K562 (cell line): Measurements from ENCODE around the gene CCDC69. TPM values are rescaled to one million over a fixed set of nuclear protein-coding genes. Genes with fewer than 3 reads are reported as not detected.

Experiments used
- ATAC-seq: fragments of 200-7000 bp; cut with Tn5 transposase; 3 replicates; pipeline ENCODE4 v1.9.1; 2020; ENCODE audit warnings: moderate library complexity
- BruUV-seq: library from RNA; stranded (reverse); fragments of 400-500 nt; replicated peaks from 2 replicates; lab custom pipeline; 2021; lab: Mats Ljungman, UMichigan
- CTCF ChIA-PET: fragments of 300-600 bp; formaldehyde crosslinking; extraction: SDS; loops from one replicate; lab custom pipeline; 2021; ENCODE audit warnings: low intra/inter-chr PET ratio; lab: Yijun Ruan, JAX
- POLR2A ChIA-PET: fragments of 300-600, 350-650 bp; sonication (Branson Sonifier 250); formaldehyde crosslinking; extraction: SDS; loops from one replicate; lab custom pipeline; 2021; ENCODE audit warnings: antibody characterized with exemption, inconsistent platforms; lab: Yijun Ruan, JAX
- DNase-seq, 4 experiments: peaks; one replicate each; pipeline versions ENCODE4 v3.0.0 to v3.0.0-alpha.2; 2011 to 2018; ENCODE audit warnings: low spot score in 3 of 4, mixed read lengths in 3 of 4; ENCODE audit errors: extremely low read depth in 1 of 4
- FAIRE-seq: peaks from 2 replicates; lab custom pipeline; 2011; peaks lifted over from hg19 to GRCh38; lab: Jason Lieb, UNC
- H2AFZ ChIP-seq: 2 replicates; pipeline ENCODE4 v1.6.0; 2011; ENCODE audit warnings: low read depth, low read length, control low read depth, inconsistent platforms
- H3K27ac ChIP-seq: fragments of 200-600 bp; 3 replicates; pipeline ENCODE4 v1.8.0; 2011; ENCODE audit warnings: low read depth, mild to moderate bottlenecking, control low read depth, inconsistent platforms, low read length, moderate library complexity, mixed read lengths; ENCODE audit errors: extremely low read depth
- H3K27me3 ChIP-seq, 2 experiments: fragments of 300-600 bp in 1 of 2; 2 replicates in 1 of 2; 3 replicates in 1 of 2; pipeline versions ENCODE4 v1.6.0 to v1.8.0; 2011; ENCODE audit warnings: inconsistent platforms in 2 of 2, low read length in 2 of 2, mild to moderate bottlenecking in 1 of 2, mixed read lengths in 1 of 2, moderate library complexity in 1 of 2; ENCODE audit not compliant: control insufficient read depth in 2 of 2, insufficient read depth in 2 of 2
- H3K36me3 ChIP-seq: fragments of 300-600 bp; 3 replicates; pipeline ENCODE4 v1.8.0; 2011; ENCODE audit warnings: mild to moderate bottlenecking, low read length, inconsistent platforms; ENCODE audit not compliant: control insufficient read depth, insufficient read depth
- H3K4me1 ChIP-seq, 2 experiments: fragments of 200-600 bp in 1 of 2; replicated peaks in 1 of 2; 2 replicates in 1 of 2; 3 replicates in 1 of 2; pipeline versions ENCODE4 v1.5.1 to v1.8.0; 2011; ENCODE audit warnings: inconsistent platforms in 2 of 2, low read length in 2 of 2, mild to moderate bottlenecking in 1 of 2, mixed read lengths in 1 of 2, moderate library complexity in 1 of 2; ENCODE audit not compliant: control insufficient read depth in 2 of 2, insufficient read depth in 2 of 2
- H3K4me2 ChIP-seq: 2 replicates; pipeline ENCODE4 v1.6.1; 2011; ENCODE audit warnings: low read length, control low read depth, inconsistent platforms, mixed read lengths; ENCODE audit not compliant: insufficient read depth
- H3K4me3 ChIP-seq: fragments of 200-600 bp; sonication (generic), shearing (Covaris generic); 2 replicates; pipeline ENCODE4 v1.5.1; 2016; ENCODE audit warnings: control low read depth, inconsistent platforms
- H3K79me2 ChIP-seq: fragments of 200-600 bp; 3 replicates; pipeline ENCODE4 v1.8.0; 2011; ENCODE audit warnings: low read length, inconsistent platforms; ENCODE audit not compliant: control insufficient read depth, insufficient read depth
- H3K9ac ChIP-seq, 2 experiments: 2 replicates each; pipeline versions ENCODE4 v1.6.0 to v1.6.1; 2011; ENCODE audit warnings: low read depth in 2 of 2, low read length in 2 of 2, control low read depth in 1 of 2, inconsistent platforms in 1 of 2, mild to moderate bottlenecking in 1 of 2, mixed read lengths in 1 of 2; ENCODE audit not compliant: insufficient read depth in 1 of 2
- H3K9me1 ChIP-seq: one replicate; pipeline ENCODE4 v1.6.0; 2011; ENCODE audit warnings: inconsistent platforms, mild to moderate bottlenecking, low read length, moderate library complexity; ENCODE audit not compliant: control insufficient read depth, insufficient read depth
- H3K9me3 ChIP-seq: replicated peaks from 2 replicates; pipeline ENCODE4 v1.5.1; 2011; ENCODE audit warnings: low read depth, low read length, inconsistent platforms; ENCODE audit not compliant: control insufficient read depth, insufficient read depth
- H4K20me1 ChIP-seq: replicated peaks from 2 replicates; pipeline ENCODE4 v1.6.1; 2011; ENCODE audit warnings: low read length, inconsistent platforms, mixed read lengths; ENCODE audit not compliant: control insufficient read depth, insufficient read depth
- EWSR1 ChIP-seq: fragments of 450-650 bp; IDR thresholded peaks from 2 replicates; pipeline ENCODE4 v1.6.1; 2018; ENCODE audit warnings: borderline replicate concordance, mild to moderate bottlenecking, low read depth, moderate library complexity; ENCODE audit not compliant: partially characterized antibody
- HDAC1 ChIP-seq, 2 experiments: fragments of 450-650 bp; IDR thresholded peaks; 2 replicates each; pipeline ENCODE4 v1.6.1; 2016 to 2017; ENCODE audit warnings: inconsistent platforms in 1 of 2, mild to moderate bottlenecking in 1 of 2, moderate library complexity in 1 of 2
- NFYB ChIP-seq: IDR thresholded peaks from 2 replicates; pipeline ENCODE4 v1.6.1; 2011; ENCODE audit warnings: mild to moderate bottlenecking, moderate library complexity; ENCODE audit not compliant: insufficient read length; ENCODE audit errors: extremely low read depth
- NR4A1 ChIP-seq, 2 experiments: fragments of 250-450 bp in 1 of 2; fragments of 450-650 bp in 1 of 2; sonication (Bioruptor Pico) in 1 of 2; IDR thresholded peaks; 2 replicates each; pipeline versions ENCODE4 v1.4.0 to v1.6.1; 2016 to 2020; ENCODE audit warnings: mild to moderate bottlenecking in 2 of 2, missing compliant biosample characterization in 1 of 2, missing genetic modification characterization in 1 of 2, moderate library complexity in 1 of 2
- ZBTB49 ChIP-seq: sonication (generic); formaldehyde crosslinking; IDR thresholded peaks from 2 replicates; pipeline ENCODE4 v1.8.0; 2022; ENCODE audit warnings: missing genetic modification reagents, mild to moderate bottlenecking, borderline replicate concordance
- WGBS: fragments of 100-300 bp; shearing (Covaris generic); methylation state at CpG from one replicate; pipeline ENCODE4 v1.1.6; 2016; ENCODE audit warnings: low coverage, mixed read lengths; ENCODE audit not compliant: insufficient coverage; ENCODE audit errors: missing lambda C conversion rate; 5-methylcytosine and 5-hydroxymethylcytosine counted together
- in situ Hi-C: fragments of 300-500 bp; cut with MboI; formaldehyde crosslinking; loops from 4 replicates; pipeline ENCODE4 v1.15.0; 2018; ENCODE audit warnings: inconsistent platforms, mixed read lengths
- intact Hi-C: fragments of 100-400 bp; cut with micrococcal nuclease; formaldehyde crosslinking; loops from 2 replicates; pipeline ENCODE4 v1.14.2; 2022
- polyA plus RNA-seq, 8 experiments: library from polyadenylated mRNA; depleted of rRNA in 4 of 8; stranded (reverse) in 5 of 8; unstranded in 3 of 8; fragments of >200 nt; fragmentation: Nextera tagmentation in 2 of 8; fragmentation: Illumina TruSeq in 1 of 8; extraction: Ambion mirVana in 2 of 8; extraction: Trizol in 1 of 8; gene quantifications; 2 replicates each; pipeline versions ENCODE4 v1.2.1 to v1.2.3, GENCODE V29; 2011 to 2014; ENCODE audit warnings: inconsistent platforms in 1 of 8, missing spikeins in 1 of 8
- total RNA-seq, 7 experiments: library from RNA; depleted of rRNA in 6 of 7; stranded (reverse); fragments of >200 nt in 6 of 7; fragmentation: Illumina TruSeq in 2 of 7; extraction: Trizol in 2 of 7; gene quantifications; 2 replicates each; pipeline versions ENCODE4 v1.2.1 to v1.2.3, GENCODE V29; 2011 to 2021; ENCODE audit warnings: low replicate concordance in 1 of 7
- TF ChIP-seq, protein P1 (sequence below): sonication (generic); formaldehyde crosslinking; IDR thresholded peaks from 2 replicates; pipeline ENCODE4 v1.8.1; 2023; ENCODE audit warnings: mild to moderate bottlenecking, missing genetic modification reagents

The CCDC69 gene
- total and polyA plus RNA-seq, 9 of the 15 experiments (the other 6 are each of a cell fraction or from before 2014, with no cell fraction given) = 0.65 to 12.2 (median 7.6) TPM

DNA sequence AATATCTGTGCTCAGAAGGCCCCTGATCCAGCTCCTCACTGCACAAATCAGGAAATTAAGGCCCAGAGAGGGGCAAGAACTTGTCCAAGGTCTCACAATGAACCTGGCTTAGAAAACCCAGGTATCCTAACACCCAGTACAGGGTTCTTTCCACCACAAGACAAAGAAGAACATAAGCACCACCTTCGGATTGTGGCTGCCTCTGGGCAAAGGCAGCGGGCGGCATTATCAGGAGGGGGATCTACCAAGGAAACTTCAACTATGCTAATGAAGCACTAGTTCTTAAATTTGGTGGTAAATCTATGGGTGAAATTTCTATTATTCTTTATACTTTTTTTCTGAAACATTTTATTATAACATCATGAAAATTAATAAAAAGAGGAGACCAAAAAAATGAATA lies 84.2 kb downstream of the CCDC69 start:
- TF ChIP-seq NR4A1 (CRISPR knock-in tag; IDR thresholded peaks at IDR 0.05) = no peak
- no peak for TF ChIP-seq NR4A1 (tag; IDR thresholded peaks at IDR 0.05)
- no peak for TF ChIP-seq ZBTB49 (CRISPR knock-in tag)
- TF ChIP-seq EWSR1 = no peak
- TF ChIP-seq HDAC1 (IDR thresholded peaks at IDR 0.05) = no peak
- TF ChIP-seq, protein P1, sequence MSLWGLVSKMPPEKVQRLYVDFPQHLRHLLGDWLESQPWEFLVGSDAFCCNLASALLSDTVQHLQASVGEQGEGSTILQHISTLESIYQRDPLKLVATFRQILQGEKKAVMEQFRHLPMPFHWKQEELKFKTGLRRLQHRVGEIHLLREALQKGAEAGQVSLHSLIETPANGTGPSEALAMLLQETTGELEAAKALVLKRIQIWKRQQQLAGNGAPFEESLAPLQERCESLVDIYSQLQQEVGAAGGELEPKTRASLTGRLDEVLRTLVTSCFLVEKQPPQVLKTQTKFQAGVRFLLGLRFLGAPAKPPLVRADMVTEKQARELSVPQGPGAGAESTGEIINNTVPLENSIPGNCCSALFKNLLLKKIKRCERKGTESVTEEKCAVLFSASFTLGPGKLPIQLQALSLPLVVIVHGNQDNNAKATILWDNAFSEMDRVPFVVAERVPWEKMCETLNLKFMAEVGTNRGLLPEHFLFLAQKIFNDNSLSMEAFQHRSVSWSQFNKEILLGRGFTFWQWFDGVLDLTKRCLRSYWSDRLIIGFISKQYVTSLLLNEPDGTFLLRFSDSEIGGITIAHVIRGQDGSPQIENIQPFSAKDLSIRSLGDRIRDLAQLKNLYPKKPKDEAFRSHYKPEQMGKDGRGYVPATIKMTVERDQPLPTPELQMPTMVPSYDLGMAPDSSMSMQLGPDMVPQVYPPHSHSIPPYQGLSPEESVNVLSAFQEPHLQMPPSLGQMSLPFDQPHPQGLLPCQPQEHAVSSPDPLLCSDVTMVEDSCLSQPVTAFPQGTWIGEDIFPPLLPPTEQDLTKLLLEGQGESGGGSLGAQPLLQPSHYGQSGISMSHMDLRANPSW (CRISPR knock-in tag) = no peak
- TF ChIP-seq NFYB = no peak
- Histone ChIP-seq H2AFZ (no peak overlapping the region), H3K36me3 (no peaks in the 10 kb centered on the region), H3K27ac (no peak overlapping the region), H3K9me3 (no peaks in the 10 kb centered on the region), H3K4me3 (no peak overlapping the region), H3K79me2 (no peaks in the 10 kb centered on the region), H3K4me1 (no peaks in the 10 kb centered on the region), H3K9me1 (no peaks in the 10 kb centered on the region), H4K20me1 (no peaks in the 10 kb centered on the region; the same call in 1 of the 2 replicates), H3K27me3 (peaks cover 21 to 59% of the 10 kb centered on the region in 2 experiments; a peak in 3 of 5 replicates), H3K9ac (no peak overlapping the region), H3K4me2 (no peak overlapping the region)
- DNase-seq (no peak), FAIRE-seq (no peak), ATAC-seq (no peak)
- WGBS = 39% methylated on average over 3 of the region's 3 CpGs
- intact Hi-C loops (no loop called here), in situ Hi-C loops (no loop called here)
- ChIA-PET CTCF (no interaction called here), POLR2A (no interaction called here)
- BruUV-seq = no TSS peak
